NCI-H1048 (cell line): ENCODE data around the gene WDSUB1.

Experiments used
- DNase-seq: peaks from one replicate; lab custom pipeline; 2025; lab: John Stamatoyannopoulos, UW

The WDSUB1 gene

DNA sequence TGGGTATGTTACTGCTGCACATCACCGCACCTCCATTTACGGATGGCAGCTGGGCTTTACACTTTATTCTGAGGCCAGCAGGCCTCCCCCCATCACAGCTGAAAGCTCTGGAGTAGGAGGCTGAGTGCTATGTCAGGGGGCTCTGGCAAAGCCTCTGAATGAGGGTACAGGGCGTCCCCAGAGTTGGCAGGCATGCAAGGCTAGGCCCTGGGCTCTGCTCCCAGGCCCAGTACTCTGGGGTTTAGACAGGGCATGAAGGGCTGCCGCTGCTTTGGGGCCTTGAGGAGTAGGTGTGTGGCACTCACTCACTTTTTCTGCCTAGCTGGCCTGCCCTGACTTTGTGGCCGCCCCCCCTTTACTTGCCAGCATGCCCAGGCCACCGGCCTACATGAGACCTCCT is 90.8 kb downstream of the WDSUB1 start:
- DNase-seq: no peak

DNA sequence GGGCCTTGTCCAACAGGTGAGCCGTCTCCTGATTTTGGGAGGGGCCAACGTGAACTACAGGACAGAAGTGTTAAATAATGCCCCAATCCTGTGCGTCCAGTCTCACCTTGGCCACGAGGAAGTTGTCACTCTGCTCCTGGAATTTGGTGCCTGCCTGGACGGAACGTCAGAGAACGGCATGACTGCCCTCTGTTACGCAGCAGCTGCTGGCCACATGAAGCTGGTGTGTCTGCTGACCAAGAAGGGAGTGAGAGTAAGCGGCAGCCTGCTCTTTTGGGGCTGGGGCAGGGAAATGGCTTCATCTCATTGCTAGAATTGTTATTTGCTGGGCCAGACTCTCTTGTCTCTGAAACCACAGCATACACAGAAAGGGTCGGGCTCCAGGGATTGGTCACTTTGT is 92.3 kb downstream of the WDSUB1 start:
- no peak for DNase-seq

DNA sequence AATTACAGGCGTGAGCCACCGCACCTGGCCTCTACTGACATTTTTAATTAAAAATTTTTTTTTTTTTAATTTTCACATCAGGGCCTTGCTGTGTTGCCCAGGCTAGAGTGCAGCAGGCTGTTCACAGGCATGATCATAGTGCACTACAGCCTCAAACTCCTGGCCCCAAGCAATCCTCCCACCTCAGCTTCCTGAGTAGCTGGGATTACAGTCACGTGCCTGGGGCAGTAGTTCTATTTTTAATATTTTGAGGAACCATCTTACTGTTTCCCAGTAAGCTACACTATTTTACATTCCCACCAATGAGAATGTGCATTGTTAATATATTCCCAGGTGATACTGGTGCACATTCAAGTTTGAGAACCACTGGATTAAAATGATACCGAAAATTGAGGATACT is 92.7 kb downstream of the WDSUB1 start:
- DNase-seq: no peak

DNA sequence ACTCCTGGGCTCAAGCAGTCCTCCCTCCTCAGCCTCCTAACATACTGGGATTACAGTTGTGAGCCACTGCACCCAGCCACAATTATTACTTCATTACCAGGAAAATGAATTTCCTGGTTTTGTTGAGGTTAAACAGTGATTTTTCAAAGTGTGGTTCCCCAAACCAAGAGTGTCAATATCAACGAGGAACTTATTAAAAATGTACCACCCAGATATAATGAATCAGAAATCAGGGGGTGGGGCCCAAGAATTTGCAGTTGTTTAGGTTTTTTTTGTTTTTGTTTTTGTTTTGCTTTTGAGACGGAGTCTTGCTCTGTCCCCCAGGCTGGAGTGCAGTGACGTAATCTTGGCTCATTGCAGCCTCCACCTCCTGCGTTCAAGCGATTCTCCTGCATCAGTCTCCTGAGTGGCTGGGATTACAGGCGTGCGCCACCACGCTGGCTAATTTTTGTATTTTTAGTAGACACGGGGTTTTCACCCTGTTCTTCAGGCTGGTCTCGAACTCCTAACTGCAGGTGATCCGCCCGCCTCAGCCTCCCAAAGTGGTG is 94.1 kb downstream of the WDSUB1 start:
- no peak for DNase-seq

DNA sequence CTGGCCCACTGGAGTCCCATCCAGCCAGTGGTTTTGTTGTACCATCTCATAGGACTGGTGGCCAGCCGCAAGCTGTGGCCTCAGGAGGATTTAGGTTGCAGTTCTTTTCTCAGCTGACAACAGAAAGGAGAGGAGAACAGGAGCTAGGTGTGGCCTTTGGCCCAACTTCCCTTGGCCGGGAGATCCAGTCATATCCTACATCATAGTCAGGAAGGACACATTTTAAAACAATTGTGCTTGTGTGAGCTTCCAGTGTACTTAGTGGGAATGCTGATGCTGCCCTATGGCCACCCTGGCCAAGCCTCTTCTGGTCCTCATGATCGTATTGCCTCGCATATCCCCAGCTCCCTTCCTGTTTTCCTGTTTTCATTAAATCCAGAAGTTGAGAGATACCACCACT is 98.1 kb downstream of the WDSUB1 start:
- no peak for DNase-seq

DNA sequence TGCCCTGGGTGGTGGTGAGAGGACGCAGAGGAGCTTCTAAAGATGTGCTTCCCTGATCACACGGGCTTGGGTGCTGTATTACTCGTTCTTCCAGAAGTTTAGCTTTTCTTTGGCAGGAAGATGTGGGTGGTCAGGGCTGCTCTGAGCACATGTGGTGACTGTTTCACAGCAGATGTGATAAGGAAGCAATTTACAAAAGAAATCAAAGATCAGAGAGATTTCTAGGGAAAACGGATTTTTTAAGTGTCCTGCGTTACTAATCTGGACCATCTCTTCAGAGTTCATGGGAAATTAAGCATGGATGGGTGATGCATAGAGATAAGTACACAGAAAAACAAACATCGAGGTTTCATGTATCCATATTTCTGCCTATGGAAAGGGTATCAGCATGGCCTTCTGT is 99.4 kb downstream of the WDSUB1 start:
- DNase-seq: no peak

DNA sequence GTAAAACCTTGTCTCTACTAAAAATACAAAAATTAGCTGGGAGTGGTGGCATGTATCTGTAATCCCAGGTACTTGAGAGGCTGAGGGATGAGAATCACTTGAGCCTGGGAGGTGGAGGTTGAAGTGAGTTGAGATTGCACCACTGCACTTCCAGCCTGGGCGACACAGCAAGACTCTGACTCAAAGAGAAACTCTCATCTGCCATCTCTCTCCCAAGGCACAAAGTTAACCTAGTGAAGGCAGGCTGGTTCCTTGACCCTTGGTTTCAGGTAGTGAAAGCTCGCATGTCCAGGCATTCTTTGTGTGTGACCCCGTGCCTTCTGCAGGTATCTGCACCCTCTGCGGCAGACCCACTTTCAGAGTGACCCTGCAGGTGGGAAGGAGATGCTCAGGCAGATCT is 100.0 kb downstream of the WDSUB1 start:
- DNase-seq: no peak
